Stomach (tissue), 9 donors: Measurements from ENCODE around the gene TMEM101. TPM values are rescaled to one million over a fixed set of nuclear protein-coding genes. Genes with fewer than 3 reads are reported as not detected.
"Not testable (repeated sequence)": the region's sequence is repeated elsewhere in the genome, so short reads cannot be mapped to it uniquely, and the experiment has no call there.

Source experiments
- DNase-seq, 2 donors: peaks; one replicate each; pipeline versions ENCODE4 v3.0.0 to v3.0.0-alpha.2; 2013 to 2019
- H3K27ac ChIP-seq, 5 donors: fragments of 200-600 bp in 4 of 5; sonication (generic) in 4 of 5; one replicate each; pipeline ENCODE4 v1.5.1; 2013 to 2019; ENCODE audit warnings: mild to moderate bottlenecking in 1 of 5, moderate library complexity in 1 of 5
- H3K27me3 ChIP-seq, 3 donors: fragments of 200-600 bp; sonication (generic); one replicate each; pipeline ENCODE4 v1.5.1; 2017 to 2019; ENCODE audit warnings: mixed run types in 1 of 3
- H3K36me3 ChIP-seq, 4 donors: fragments of 200-600 bp; sonication (generic); 1 replicate in 3 of 4; 2 replicates in 1 of 4; pipeline ENCODE4 v1.5.1; 2016 to 2019
- H3K4me1 ChIP-seq, 4 donors: fragments of 200-600 bp; sonication (generic); one replicate each; pipeline ENCODE4 v1.5.1; 2016 to 2019
- H3K4me3 ChIP-seq, 4 donors: fragments of 200-600 bp; sonication (generic) in 3 of 4; one replicate each; pipeline ENCODE4 v1.5.1; 2016 to 2019; ENCODE audit warnings: mild to moderate bottlenecking in 1 of 4
- H3K9me3 ChIP-seq, 4 donors: fragments of 200-600 bp; sonication (generic); one replicate each; pipeline ENCODE4 v1.5.1; 2016 to 2019
- CTCF ChIP-seq, 7 experiments: fragments of 450-650 bp in 4 of 7; fragments of 200-600 bp in 3 of 7; sonication (generic) in 3 of 7; IDR thresholded peaks; one replicate each; pipeline ENCODE4 v1.5.1; 2016 to 2019; ENCODE audit warnings: antibody characterized with exemption in 7 of 7, control low read depth in 2 of 7, mild to moderate bottlenecking in 1 of 7
- EP300 ChIP-seq: sonication (generic); formaldehyde crosslinking; IDR thresholded peaks from one replicate; pipeline ENCODE4 v1.6.1; 2017; ENCODE audit warnings: antibody characterized with exemption
- POLR2A ChIP-seq, 4 donors: fragments of 450-650 bp; IDR thresholded peaks; one replicate each; pipeline ENCODE4 v1.6.1; 2016; ENCODE audit warnings: antibody characterized with exemption in 4 of 4, control low read depth in 2 of 4, mild to moderate bottlenecking in 1 of 4, moderate library complexity in 1 of 4
- POLR2AphosphoS5 ChIP-seq, 3 donors: sonication (generic); formaldehyde crosslinking; IDR thresholded peaks; one replicate each; pipeline ENCODE4 v1.6.1; 2016; ENCODE audit warnings: antibody characterized with exemption in 3 of 3
- whole genome bisulfite sequencing, 5 donors: extraction: QIAGEN DNeasy Blood & Tissue Kit in 3 of 5; methylation state at CpG; one replicate each; pipeline versions ENCODE4 v1.1.5 to v1.1.7; 2013 to 2018; 5-methylcytosine and 5-hydroxymethylcytosine counted together
- intact Hi-C: fragments of 100-400 bp; cut with DNase I; formaldehyde crosslinking; loops from one replicate; pipeline ENCODE4 v1.15.1; 2023; ENCODE audit warnings: low total_unique reads
- polyA plus RNA-seq, 3 donors: library from polyadenylated mRNA; stranded (reverse); fragments of 200-250 nt; gene quantifications; one replicate each; pipeline ENCODE4 v1.2.3, GENCODE V29; 2013
- total RNA-seq, 5 donors: library from RNA; depleted of rRNA; stranded (reverse); fragments of >200 nt; gene quantifications; one replicate each; pipeline versions ENCODE4 v1.1.0 to v1.2.3, GENCODE V29; 2014 to 2016
- donor health status: healthy with polysubstance abuse.
- donor health status: Bipolar disorder and iron deficiency.
- donor health status: healthy.

TMEM101 gene
- total and polyA plus RNA-seq, 8 donors: 1.8 to 41.9 (median 29.8) TPM

GRCh38 chr17:44038604-44039011, 23.8 kb upstream of the TMEM101 start:
- intact Hi-C loops: no loop called here
- WGBS, 5 donors: 81 to 93% (median 90%) methylated on average over 3 of the region's 3 CpGs
- Histone ChIP-seq H3K9me3 (no peaks in the 10 kb centered on the region), H3K36me3 (peaks cover 33 to 50% (median 41%) of the 10 kb centered on the region in 4 donors), H3K4me1 (peaks cover 12 to 41% (median 26%) of the 10 kb centered on the region in 4 donors), H3K27me3 (no peaks in the 10 kb centered on the region), H3K27ac (no peak overlapping the region), H3K4me3 (no peak overlapping the region)
- no peak for TF ChIP-seq CTCF (IDR thresholded peaks at IDR 0.05)
- TF ChIP-seq POLR2AphosphoS5 (IDR thresholded peaks at IDR 0.05): no peak
- TF ChIP-seq POLR2A (IDR thresholded peaks at IDR 0.05): no peak
- no peak for TF ChIP-seq EP300
- DNase-seq: no peak

GRCh38 chr17:44037471-44037870, 22.7 kb upstream of the TMEM101 start:
- Histone ChIP-seq H3K27ac (no peak overlapping the region), H3K27me3 (no peaks in the 10 kb centered on the region), H3K9me3 (no peaks in the 10 kb centered on the region), H3K4me1 (peaks cover 8 to 29% (median 20%) of the 10 kb centered on the region in 4 donors), H3K4me3 (no peak overlapping the region), H3K36me3 (peaks cover 33 to 61% (median 52%) of the 10 kb centered on the region in 4 donors)
- 90 to 100% (median 94%) methylated on average over 2 of the region's 2 CpGs for WGBS, 5 donors
- DNase-seq: no peak
- TF ChIP-seq CTCF (IDR thresholded peaks at IDR 0.05) (no peak), POLR2AphosphoS5 (IDR thresholded peaks at IDR 0.05) (no peak), EP300 (no peak), POLR2A (IDR thresholded peaks at IDR 0.05) (no peak)
- intact Hi-C loops: no loop called here

- intact Hi-C loops, H3K27ac ChIP-seq, DNase-seq, H3K4me3 ChIP-seq, H3K4me1 ChIP-seq, H3K27me3 ChIP-seq, H3K9me3 ChIP-seq: not testable (repeated sequence)
- H3K36me3 ChIP-seq: peaks cover 33 to 82% (median 74%) of the 10 kb centered on the region in 4 donors
- no CpG with 5 or more reads among the region's 3 CpGs for WGBS, 5 donors
Measured at GRCh38 chr17:44034688-44035087, 19.9 kb upstream of the TMEM101 start.

GRCh38 chr17:44033861-44034408, 19.2 kb upstream of the TMEM101 start:
- intact Hi-C loops: no loop called here
- peaks cover 33 to 83% (median 79%) of the 10 kb centered on the region in 4 donors for H3K36me3 ChIP-seq

More at GRCh38 chr17:44033861-44034408, 19.2 kb upstream of the TMEM101 start:
- no peaks in the 10 kb centered on the region for H3K4me1 ChIP-seq
- no peak overlapping the region for H3K27ac ChIP-seq
- WGBS, 5 donors: 63 to 84% (median 77%) methylated on average over 3 of the region's 3 CpGs
- TF ChIP-seq POLR2A (IDR thresholded peaks at IDR 0.05): no peak
- no peak for TF ChIP-seq CTCF (IDR thresholded peaks at IDR 0.05)
- no peak for TF ChIP-seq POLR2AphosphoS5 (IDR thresholded peaks at IDR 0.05)
- TF ChIP-seq EP300: no peak
- DNase-seq: no peak
- no peaks in the 10 kb centered on the region for H3K9me3 ChIP-seq
- H3K4me3 ChIP-seq: no peak overlapping the region
- H3K27me3 ChIP-seq: no peaks in the 10 kb centered on the region
